Neuronal stem cell (in vitro differentiated cells): ENCODE results near the gene NXT2.
"Not testable (repeated sequence)": the region's sequence is repeated elsewhere in the genome, so short reads cannot be mapped to it uniquely, and the experiment has no call there.

ENCODE experiments used
- DNase-seq: peaks from one replicate; pipeline ENCODE4 v3.0.0-alpha.2; 2013; ENCODE audit warnings: low spot score
- H2AFZ ChIP-seq: one replicate; pipeline ENCODE4 v1.6.1; 2013; ENCODE audit warnings: mild to moderate bottlenecking, low read length, inconsistent platforms
- H2AK5ac ChIP-seq: 2 replicates; pipeline ENCODE4 v1.6.1; 2013; ENCODE audit warnings: low read depth, mild to moderate bottlenecking, inconsistent platforms, low read length, moderate library complexity, mixed read lengths
- H2BK120ac ChIP-seq: 2 replicates; pipeline ENCODE4 v1.6.1; 2013; ENCODE audit warnings: low read depth, mild to moderate bottlenecking, inconsistent platforms, low read length, moderate library complexity, mixed read lengths
- H2BK12ac ChIP-seq: one replicate; pipeline ENCODE4 v1.6.1; 2013; ENCODE audit warnings: low read length, inconsistent platforms
- H2BK15ac ChIP-seq: 2 replicates; pipeline ENCODE4 v1.6.1; 2013; ENCODE audit warnings: mild to moderate bottlenecking, low read length, inconsistent platforms, mixed read lengths
- H2BK5ac ChIP-seq: one replicate; pipeline ENCODE4 v1.6.1; 2013; ENCODE audit warnings: inconsistent platforms, mild to moderate bottlenecking, low read length, moderate library complexity
- H3K14ac ChIP-seq: one replicate; pipeline ENCODE4 v1.6.1; 2013; ENCODE audit warnings: low read length, inconsistent platforms
- H3K18ac ChIP-seq: 2 replicates; pipeline ENCODE4 v1.6.1; 2013; ENCODE audit warnings: low read length, inconsistent platforms
- H3K23ac ChIP-seq: 2 replicates; pipeline ENCODE4 v1.6.1; 2013; ENCODE audit warnings: low read depth, mild to moderate bottlenecking, mixed read lengths, low read length, inconsistent platforms; ENCODE audit not compliant: poor library complexity
- H3K27ac ChIP-seq: replicated peaks from 3 replicates; pipeline ENCODE4 v1.5.1; 2013; ENCODE audit warnings: low read length, inconsistent platforms
- H3K27me3 ChIP-seq, 3 experiments: 2 replicates each; pipeline ENCODE4 v1.6.1; 2013; ENCODE audit warnings: low read length in 3 of 3, mild to moderate bottlenecking in 2 of 3, inconsistent platforms in 1 of 3, low read depth in 1 of 3, mixed read lengths in 1 of 3, moderate library complexity in 1 of 3; ENCODE audit not compliant: control insufficient read depth in 3 of 3, insufficient read depth in 3 of 3
- H3K36me3 ChIP-seq, 2 donors: replicated peaks in 1 of 2; 2 replicates each; pipeline ENCODE4 v1.6.1; 2013; ENCODE audit warnings: low read length in 2 of 2; ENCODE audit not compliant: control insufficient read depth in 2 of 2, insufficient read depth in 2 of 2
- H3K4ac ChIP-seq: 2 replicates; pipeline ENCODE4 v1.6.1; 2013; ENCODE audit warnings: inconsistent platforms, mild to moderate bottlenecking, low read length, moderate library complexity
- H3K4me1 ChIP-seq, 2 donors: 1 replicate in 1 of 2; 2 replicates in 1 of 2; pipeline ENCODE4 v1.6.1; 2013; ENCODE audit warnings: low read length in 2 of 2, low read depth in 1 of 2; ENCODE audit not compliant: control insufficient read depth in 2 of 2, insufficient read depth in 1 of 2
- H3K4me2 ChIP-seq: one replicate; pipeline ENCODE4 v1.6.1; 2013; ENCODE audit warnings: mild to moderate bottlenecking, low read length, inconsistent platforms; ENCODE audit not compliant: insufficient read depth, poor library complexity, severe bottlenecking
- H3K4me3 ChIP-seq, 2 donors: 2 replicates each; pipeline ENCODE4 v1.5.1; 2013; ENCODE audit warnings: low read length in 2 of 2, mild to moderate bottlenecking in 2 of 2, inconsistent platforms in 1 of 2, moderate library complexity in 1 of 2
- H3K79me1 ChIP-seq: one replicate; pipeline ENCODE4 v1.6.1; 2013; ENCODE audit warnings: low read depth, mild to moderate bottlenecking, inconsistent platforms, low read length, moderate library complexity
- H3K9ac ChIP-seq: one replicate; pipeline ENCODE4 v1.6.1; 2013; ENCODE audit warnings: mild to moderate bottlenecking, low read depth, low read length, inconsistent platforms; ENCODE audit not compliant: poor library complexity
- H3K9me3 ChIP-seq, 2 donors: replicated peaks in 1 of 2; 2 replicates each; pipeline versions ENCODE3 to v1.6.1; 2013; ENCODE audit warnings: low read length in 2 of 2, mild to moderate bottlenecking in 2 of 2, inconsistent platforms in 1 of 2, low read depth in 1 of 2, mixed read lengths in 1 of 2, moderate library complexity in 1 of 2; ENCODE audit not compliant: control insufficient read depth in 2 of 2, insufficient read depth in 1 of 2
- H4K8ac ChIP-seq: one replicate; pipeline ENCODE4 v1.6.1; 2013; ENCODE audit warnings: low read depth, mild to moderate bottlenecking, inconsistent platforms, low read length, moderate library complexity
- H4K91ac ChIP-seq: one replicate; pipeline ENCODE4 v1.6.1; 2013; ENCODE audit warnings: low read length, low read depth, mild to moderate bottlenecking, inconsistent platforms; ENCODE audit not compliant: poor library complexity
- WGBS, 2 donors: extraction: QIAGEN DNeasy Blood & Tissue Kit; methylation state at CpG; one replicate each; pipeline ENCODE4 v1.1.7; 2013; ENCODE audit warnings: missing lambda C conversion rate in 2 of 2, mixed read lengths in 1 of 2; ENCODE audit not compliant: insufficient read length in 2 of 2, insufficient replicate concordance in 1 of 2; ENCODE audit errors: extremely low coverage in 2 of 2; 5-methylcytosine and 5-hydroxymethylcytosine counted together

The NXT2 gene

GRCh38 chrX:109537324-109537665 lies 651 bp downstream of the NXT2 start:
- H3K4ac ChIP-seq, result no peak overlapping the region
- no peak for DNase-seq
- no peak overlapping the region for H2AK5ac ChIP-seq
- H2BK12ac ChIP-seq, result no peak overlapping the region
- no peaks in the 10 kb centered on the region for H3K9me3 ChIP-seq
- no peaks in the 10 kb centered on the region for H3K27me3 ChIP-seq
- no peaks in the 10 kb centered on the region for H3K4me1 ChIP-seq
- H3K27ac ChIP-seq, result no peak overlapping the region
- peak overlapping the region; percentile 34 for H3K9ac ChIP-seq
- H3K4me2 ChIP-seq, result peak overlapping the region; percentile 15
- H2BK5ac ChIP-seq, result no peak overlapping the region
- no peak overlapping the region for H3K23ac ChIP-seq
- no CpG with 5 or more reads among the region's 10 CpGs for WGBS, 2 donors
- H2AFZ ChIP-seq, result peak overlapping the region; percentile 88
- no peak overlapping the region for H3K14ac ChIP-seq
- no peak overlapping the region for H4K8ac ChIP-seq
- H3K18ac ChIP-seq, result no peak overlapping the region
- H3K79me1 ChIP-seq, result no peaks in the 10 kb centered on the region
- H2BK15ac ChIP-seq, result no peak overlapping the region
- no peaks in the 10 kb centered on the region for H3K36me3 ChIP-seq
- no peak overlapping the region for H2BK120ac ChIP-seq
- peak overlapping the region; percentile 66 to 76 for H3K4me3 ChIP-seq
- H4K91ac ChIP-seq, result no peak overlapping the region

- H4K91ac ChIP-seq, H2BK12ac ChIP-seq: not testable (repeated sequence)
Observed at GRCh38 chrX:109539007-109539406, 2.4 kb downstream of the NXT2 start.

GRCh38 chrX:109553862-109554261 lies 17.2 kb downstream of the NXT2 start:
- no CpG with 5 or more reads among the region's 1 CpG for WGBS, 2 donors
- H3K18ac ChIP-seq, result no peak overlapping the region
- no peak overlapping the region for H2BK120ac ChIP-seq
- no peaks in the 10 kb centered on the region for H3K36me3 ChIP-seq
- no peak overlapping the region for H2AK5ac ChIP-seq
- no peak for DNase-seq
- no peak overlapping the region for H4K8ac ChIP-seq
- no peak overlapping the region for H3K4me2 ChIP-seq
- H3K27ac ChIP-seq, result no peak overlapping the region
- no peak overlapping the region for H2BK12ac ChIP-seq
- no peaks in the 10 kb centered on the region for H3K4me1 ChIP-seq
- H2BK5ac ChIP-seq, result no peak overlapping the region
- peaks cover 0 to 10% (median 0%) of the 10 kb centered on the region in 3 experiments for H3K27me3 ChIP-seq
- no peak overlapping the region for H3K4ac ChIP-seq
- no peaks in the 10 kb centered on the region for H3K79me1 ChIP-seq
- no peak overlapping the region for H3K14ac ChIP-seq
- H2BK15ac ChIP-seq, result no peak overlapping the region
- H3K9me3 ChIP-seq, result no peaks in the 10 kb centered on the region
- no peak overlapping the region for H4K91ac ChIP-seq
- no peak overlapping the region for H3K9ac ChIP-seq
- no peak overlapping the region for H2AFZ ChIP-seq
- no peak overlapping the region for H3K23ac ChIP-seq
- H3K4me3 ChIP-seq, result no peak overlapping the region

More at GRCh38 chrX:109539007-109539406, 2.4 kb downstream of the NXT2 start:
- not testable (repeated sequence) for DNase-seq, H3K14ac ChIP-seq, H3K4me3 ChIP-seq, H3K9ac ChIP-seq, H3K36me3 ChIP-seq, H3K27me3 ChIP-seq, H2BK15ac ChIP-seq, H3K9me3 ChIP-seq, H3K27ac ChIP-seq, H4K8ac ChIP-seq, H2BK120ac ChIP-seq, H2BK5ac ChIP-seq, H2AFZ ChIP-seq, H3K4me2 ChIP-seq, H3K23ac ChIP-seq, H3K4me1 ChIP-seq, H3K18ac ChIP-seq, H2AK5ac ChIP-seq, H3K4ac ChIP-seq, H3K79me1 ChIP-seq

GRCh38 chrX:109576083-109576482 lies 39.4 kb downstream of the NXT2 start:
- H3K9ac ChIP-seq, H2BK120ac ChIP-seq, H2AK5ac ChIP-seq, H3K36me3 ChIP-seq, H3K27ac ChIP-seq, H3K79me1 ChIP-seq, H3K4me2 ChIP-seq, H4K91ac ChIP-seq, H3K18ac ChIP-seq, H4K8ac ChIP-seq, H3K14ac ChIP-seq, DNase-seq, H2BK15ac ChIP-seq, H3K4me3 ChIP-seq, H2AFZ ChIP-seq, H3K4ac ChIP-seq, H2BK12ac ChIP-seq, H3K9me3 ChIP-seq, H2BK5ac ChIP-seq, H3K23ac ChIP-seq, H3K4me1 ChIP-seq: not testable (repeated sequence)
- H3K27me3 ChIP-seq, result peaks cover 0 to 22% (median 0%) of the 10 kb centered on the region in 3 experiments
- no CpG with 5 or more reads among the region's 4 CpGs for WGBS, 2 donors
